ENCODE measurements around the gene OR5AS1. TPM values are rescaled to one million over a fixed set of nuclear protein-coding genes. Genes with fewer than 3 reads are reported as not detected.
"Not testable (repeated sequence)": the region's sequence is repeated elsewhere in the genome, so short reads cannot be mapped to it uniquely, and the experiment has no call there.

Gene OR5AS1
- total RNA-seq, 1 experiment from 2014 or later: not detected

DNA sequence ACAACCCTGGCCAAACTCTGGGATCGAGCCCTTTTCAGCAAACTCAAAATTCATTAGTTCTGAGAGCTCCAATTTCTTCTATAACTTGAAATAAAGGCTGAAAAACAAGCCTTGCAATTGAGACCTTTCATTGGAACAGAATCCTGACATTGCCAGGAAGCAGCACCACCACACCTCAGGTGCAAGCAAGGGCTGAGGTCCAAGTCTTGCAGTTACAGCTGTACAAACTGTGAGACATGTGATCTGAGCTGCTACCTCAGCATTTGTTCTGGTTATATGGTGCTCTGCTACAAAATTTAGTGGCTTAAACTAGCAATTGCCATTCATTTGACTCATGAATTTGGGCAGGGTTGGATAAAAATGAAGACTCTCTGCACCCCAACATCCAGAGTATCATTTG lies 18.1 kb downstream of the OR5AS1 start:
- Mint-ChIP-seq H3K27ac (ENCODE audit: unreplicated experiment) (no peak overlapping the region), H3K36me3 (ENCODE audit: insufficient read depth, unreplicated experiment) (no peaks in the 10 kb centered on the region), H3K4me3 (ENCODE audit: low read depth, unreplicated experiment) (no peak overlapping the region), H3K9me3 (ENCODE audit: low read depth, unreplicated experiment) (peaks cover 2% of the 10 kb centered on the region), H3K27me3 (ENCODE audit: unreplicated experiment) (no peaks in the 10 kb centered on the region), H3K4me1 (ENCODE audit: low read depth, unreplicated experiment) (no peaks in the 10 kb centered on the region)
- intact Hi-C loops (cut with micrococcal nuclease; ENCODE audit: unreplicated experiment): no loop called here
- no peak for DNase-seq
- no TSS peak for BruUV-seq (replicated peaks)
- CTCF ChIA-PET: no interaction called here
- TF ChIP-seq, protein P1, sequence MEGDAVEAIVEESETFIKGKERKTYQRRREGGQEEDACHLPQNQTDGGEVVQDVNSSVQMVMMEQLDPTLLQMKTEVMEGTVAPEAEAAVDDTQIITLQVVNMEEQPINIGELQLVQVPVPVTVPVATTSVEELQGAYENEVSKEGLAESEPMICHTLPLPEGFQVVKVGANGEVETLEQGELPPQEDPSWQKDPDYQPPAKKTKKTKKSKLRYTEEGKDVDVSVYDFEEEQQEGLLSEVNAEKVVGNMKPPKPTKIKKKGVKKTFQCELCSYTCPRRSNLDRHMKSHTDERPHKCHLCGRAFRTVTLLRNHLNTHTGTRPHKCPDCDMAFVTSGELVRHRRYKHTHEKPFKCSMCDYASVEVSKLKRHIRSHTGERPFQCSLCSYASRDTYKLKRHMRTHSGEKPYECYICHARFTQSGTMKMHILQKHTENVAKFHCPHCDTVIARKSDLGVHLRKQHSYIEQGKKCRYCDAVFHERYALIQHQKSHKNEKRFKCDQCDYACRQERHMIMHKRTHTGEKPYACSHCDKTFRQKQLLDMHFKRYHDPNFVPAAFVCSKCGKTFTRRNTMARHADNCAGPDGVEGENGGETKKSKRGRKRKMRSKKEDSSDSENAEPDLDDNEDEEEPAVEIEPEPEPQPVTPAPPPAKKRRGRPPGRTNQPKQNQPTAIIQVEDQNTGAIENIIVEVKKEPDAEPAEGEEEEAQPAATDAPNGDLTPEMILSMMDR (IDR thresholded peaks at IDR 0.05; ENCODE audit: unreplicated experiment): no peak

DNA sequence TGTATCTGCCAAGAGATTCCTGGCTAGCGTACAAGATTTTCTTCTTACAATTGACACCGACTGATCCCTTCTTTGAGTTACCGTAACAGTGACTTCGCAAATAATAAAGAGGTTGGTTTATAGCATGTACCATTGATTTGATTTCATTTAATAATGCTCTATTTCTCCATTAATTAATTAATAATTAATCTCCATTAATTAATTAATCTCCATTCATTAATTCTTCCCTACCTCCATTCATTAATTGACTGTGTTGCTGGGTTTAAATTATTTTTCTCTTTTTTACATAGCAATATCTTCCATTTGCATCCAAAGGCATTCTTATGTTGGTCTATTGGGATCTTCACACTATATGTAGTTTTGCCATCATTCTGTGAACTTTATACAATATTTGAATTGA lies 21.0 kb downstream of the OR5AS1 start:
- BruUV-seq (replicated peaks): no TSS peak
- Mint-ChIP-seq H3K9me3 (ENCODE audit: low read depth, unreplicated experiment) (peaks cover 8% of the 10 kb centered on the region), H3K4me1 (ENCODE audit: low read depth, unreplicated experiment) (no peaks in the 10 kb centered on the region), H3K4me3 (ENCODE audit: low read depth, unreplicated experiment) (no peak overlapping the region), H3K27me3 (ENCODE audit: unreplicated experiment) (no peaks in the 10 kb centered on the region), H3K36me3 (ENCODE audit: insufficient read depth, unreplicated experiment) (no peaks in the 10 kb centered on the region), H3K27ac (ENCODE audit: unreplicated experiment) (no peak overlapping the region)
- DNase-seq: no peak
- TF ChIP-seq, protein P1 (IDR thresholded peaks at IDR 0.05; ENCODE audit: unreplicated experiment): no peak
- intact Hi-C loops (cut with micrococcal nuclease; ENCODE audit: unreplicated experiment): no loop called here
- CTCF ChIA-PET: no interaction called here

DNA sequence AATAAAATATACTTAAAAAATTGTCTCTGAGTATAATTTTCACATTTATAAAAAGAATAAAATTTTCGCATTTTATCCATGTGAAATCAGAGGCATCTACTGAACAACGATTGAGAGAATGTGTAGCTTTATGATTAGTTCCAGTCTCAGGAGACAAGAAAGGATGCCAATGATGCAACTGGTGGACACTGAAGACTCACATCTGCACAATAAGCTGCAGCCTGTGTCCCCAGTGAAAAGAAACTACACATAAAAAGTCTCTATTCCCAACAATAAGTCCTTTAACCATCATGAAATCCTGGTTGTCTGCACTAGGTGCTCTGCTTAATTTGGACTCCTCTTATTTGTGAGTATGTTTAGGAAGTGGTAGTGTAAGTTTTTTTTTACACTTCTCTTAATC lies 22.0 kb downstream of the OR5AS1 start:
- Mint-ChIP-seq H3K36me3 (ENCODE audit: insufficient read depth, unreplicated experiment) (no peaks in the 10 kb centered on the region), H3K9me3 (ENCODE audit: low read depth, unreplicated experiment) (peaks cover 10% of the 10 kb centered on the region), H3K4me3 (ENCODE audit: low read depth, unreplicated experiment) (no peak overlapping the region), H3K27ac (ENCODE audit: unreplicated experiment) (no peak overlapping the region), H3K27me3 (ENCODE audit: unreplicated experiment) (no peaks in the 10 kb centered on the region), H3K4me1 (ENCODE audit: low read depth, unreplicated experiment) (no peaks in the 10 kb centered on the region)
- no TSS peak for BruUV-seq (replicated peaks)
- intact Hi-C loops (cut with micrococcal nuclease; ENCODE audit: unreplicated experiment): no loop called here
- no peak for DNase-seq
- TF ChIP-seq, protein P1 (IDR thresholded peaks at IDR 0.05; ENCODE audit: unreplicated experiment): no peak
- CTCF ChIA-PET: no interaction called here

DNA sequence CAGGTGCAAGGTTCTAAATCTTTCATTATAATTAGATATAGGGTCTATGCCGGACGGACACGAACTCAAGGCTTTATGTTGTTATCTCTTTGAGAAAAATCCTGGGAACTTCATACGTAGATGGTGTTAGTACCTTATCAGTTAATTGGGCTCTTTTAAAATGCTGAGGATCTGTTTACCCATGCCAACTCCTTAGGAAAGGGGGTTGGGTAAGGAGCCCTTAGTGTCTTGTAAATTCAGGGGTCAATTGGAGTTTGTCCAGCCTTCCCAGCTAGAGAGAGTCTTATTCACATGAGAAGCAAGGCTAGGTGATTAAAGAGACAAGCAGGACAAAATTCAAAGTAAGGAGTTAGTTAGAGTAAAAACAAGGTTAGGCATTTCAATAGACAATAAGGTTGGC lies 28.9 kb downstream of the OR5AS1 start:
- H3K27ac Mint-ChIP-seq (ENCODE audit: unreplicated experiment); H3K4me1 Mint-ChIP-seq (ENCODE audit: low read depth, unreplicated experiment); BruUV-seq (replicated peaks); DNase-seq; H3K27me3 Mint-ChIP-seq (ENCODE audit: unreplicated experiment); H3K4me3 Mint-ChIP-seq (ENCODE audit: low read depth, unreplicated experiment); CTCF ChIA-PET; H3K36me3 Mint-ChIP-seq (ENCODE audit: insufficient read depth, unreplicated experiment); intact Hi-C loops (cut with micrococcal nuclease; ENCODE audit: unreplicated experiment): not testable (repeated sequence)
- H3K9me3 Mint-ChIP-seq (ENCODE audit: low read depth, unreplicated experiment): peaks cover 22% of the 10 kb centered on the region

DNA sequence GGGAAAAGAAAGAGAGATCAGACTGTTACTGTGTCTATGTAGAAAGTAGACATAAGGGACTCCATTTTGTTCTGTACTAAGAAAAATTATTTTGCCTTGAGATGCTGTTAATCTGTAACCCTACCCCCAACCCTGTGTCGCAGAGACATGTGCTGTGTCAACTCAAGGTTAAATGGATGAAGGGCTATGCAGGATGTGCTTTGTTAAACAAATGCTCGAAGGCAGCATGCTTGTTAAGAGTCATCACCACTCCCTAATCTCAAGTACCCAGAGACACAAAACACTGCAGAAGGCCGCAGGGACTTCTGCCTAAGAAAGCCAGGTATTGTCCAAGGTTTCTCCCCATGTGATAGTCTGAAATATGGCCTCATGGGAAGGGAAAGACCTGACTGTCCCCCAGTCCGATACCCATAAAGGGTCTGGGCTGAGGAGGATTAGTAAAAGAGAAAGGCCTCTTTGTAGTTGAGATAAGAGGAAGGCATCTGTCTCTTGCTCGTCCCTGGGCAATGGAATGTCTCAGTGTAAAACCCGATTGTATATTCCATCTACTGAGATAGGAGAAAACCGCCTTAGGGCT lies 30.3 kb downstream of the OR5AS1 start:
- not testable (repeated sequence) for DNase-seq; BruUV-seq (replicated peaks)
- H3K9me3 Mint-ChIP-seq (ENCODE audit: low read depth, unreplicated experiment): peaks cover 16% of the 10 kb centered on the region

DNA sequence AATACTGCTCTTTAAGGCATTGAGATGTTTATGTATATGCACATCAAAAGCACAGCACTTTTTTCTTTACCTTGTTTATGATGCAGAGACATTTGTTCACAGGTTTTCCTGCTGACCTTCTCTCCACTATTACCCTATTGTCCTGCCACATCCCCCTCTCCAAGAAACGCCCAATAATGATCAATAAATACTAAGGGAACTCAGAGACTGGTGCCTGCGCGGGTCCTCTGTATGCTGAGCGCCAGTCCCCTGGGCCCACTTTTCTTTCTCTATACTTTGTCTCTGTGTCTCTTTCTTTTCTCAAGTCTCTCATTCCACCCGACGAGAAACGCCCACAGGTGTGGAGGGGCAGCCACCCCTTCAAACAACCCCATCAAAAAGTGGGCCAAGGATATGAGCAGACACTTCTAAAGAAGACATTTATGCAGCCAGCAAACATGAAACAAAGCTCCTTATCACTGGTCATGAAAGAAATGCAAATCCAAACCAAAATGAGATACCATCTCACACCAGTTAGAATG lies 30.9 kb downstream of the OR5AS1 start:
- H3K4me3 Mint-ChIP-seq (ENCODE audit: low read depth, unreplicated experiment); intact Hi-C loops (cut with micrococcal nuclease; ENCODE audit: unreplicated experiment); BruUV-seq (replicated peaks); H3K27ac Mint-ChIP-seq (ENCODE audit: unreplicated experiment); CTCF ChIA-PET; H3K27me3 Mint-ChIP-seq (ENCODE audit: unreplicated experiment); DNase-seq; H3K36me3 Mint-ChIP-seq (ENCODE audit: insufficient read depth, unreplicated experiment); H3K4me1 Mint-ChIP-seq (ENCODE audit: low read depth, unreplicated experiment): not testable (repeated sequence)
- peaks cover 16% of the 10 kb centered on the region for H3K9me3 Mint-ChIP-seq (ENCODE audit: low read depth, unreplicated experiment)

More for the DNA sequence above, 30.3 kb downstream of the OR5AS1 start:
- H3K36me3 Mint-ChIP-seq (ENCODE audit: insufficient read depth, unreplicated experiment); H3K4me3 Mint-ChIP-seq (ENCODE audit: low read depth, unreplicated experiment); intact Hi-C loops (cut with micrococcal nuclease; ENCODE audit: unreplicated experiment); H3K27me3 Mint-ChIP-seq (ENCODE audit: unreplicated experiment); CTCF ChIA-PET; H3K4me1 Mint-ChIP-seq (ENCODE audit: low read depth, unreplicated experiment); H3K27ac Mint-ChIP-seq (ENCODE audit: unreplicated experiment): not testable (repeated sequence)

Measured in Calu3 (cell line).